Motor neuron (in vitro differentiated cells): ENCODE measurements around the gene ADAMTSL5. TPM values are rescaled to one million over a fixed set of nuclear protein-coding genes. Genes with fewer than 3 reads are reported as not detected.
A peak's percentile ranks its signal among the peaks of the same experiment; 100 is the strongest.
"Not testable (repeated sequence)": the region's sequence is repeated elsewhere in the genome, so short reads cannot be mapped to it uniquely, and the experiment has no call there.

ENCODE experiments used
- ATAC-seq, 8 experiments: fragments of 200-7000 bp; cut with Tn5 transposase; replicated peaks in 6 of 8; 2 replicates each; pipeline ENCODE4 v1.8.0; 2021; ENCODE audit warnings: mild to moderate bottlenecking in 8 of 8, moderate library complexity in 8 of 8
- H3K27ac ChIP-seq, 2 donors: fragments of 250-450 bp; sonication (Bioruptor Pico); 2 replicates each; pipeline ENCODE4 v1.9.0; 2021; ENCODE audit warnings: antibody characterized with exemption in 2 of 2, mild to moderate bottlenecking in 2 of 2, moderate library complexity in 1 of 2
- H3K4me1 ChIP-seq, 2 donors: fragments of 250-450 bp; sonication (Bioruptor Pico); replicated peaks in 1 of 2; 2 replicates each; pipeline ENCODE4 v1.6.1; 2021; ENCODE audit warnings: antibody characterized with exemption in 2 of 2, mild to moderate bottlenecking in 2 of 2, moderate library complexity in 1 of 2
- H3K4me3 ChIP-seq, 5 donors: fragments of 250-450 bp; sonication (Bioruptor Pico); 2 replicates each; pipeline ENCODE4 v1.9.0; 2021; ENCODE audit warnings: antibody characterized with exemption in 5 of 5, mild to moderate bottlenecking in 5 of 5, moderate library complexity in 4 of 5
- WGBS, 10 experiments: fragments of 450-650 bp; shearing (Covaris generic); methylation state at CpG; one replicate each; pipeline ENCODE4 v1.0.0; 2022; 5-methylcytosine and 5-hydroxymethylcytosine counted together
- in situ Hi-C, 9 experiments: fragments of 400-800 bp; cut with MboI; loops; one replicate each; pipeline ENCODE4 v1.15.0; 2021; ENCODE audit warnings: low sequenced_read_pairs in 9 of 9, low pct_unique_long_range_greater_than_20kb in 2 of 9; ENCODE audit not compliant: unreplicated experiment in 9 of 9
- total RNA-seq, 8 experiments: library from RNA; unstranded; fragments of 300-600 nt; gene quantifications; 2 replicates each; pipeline versions ENCODE4 v1.2.3 to v1.2.4, GENCODE V29; 2022

The ADAMTSL5 gene
- total RNA-seq, 8 experiments from 2014 or later, result 0.09 to 8.2 (median 1.5) TPM; not detected in 1

DNA sequence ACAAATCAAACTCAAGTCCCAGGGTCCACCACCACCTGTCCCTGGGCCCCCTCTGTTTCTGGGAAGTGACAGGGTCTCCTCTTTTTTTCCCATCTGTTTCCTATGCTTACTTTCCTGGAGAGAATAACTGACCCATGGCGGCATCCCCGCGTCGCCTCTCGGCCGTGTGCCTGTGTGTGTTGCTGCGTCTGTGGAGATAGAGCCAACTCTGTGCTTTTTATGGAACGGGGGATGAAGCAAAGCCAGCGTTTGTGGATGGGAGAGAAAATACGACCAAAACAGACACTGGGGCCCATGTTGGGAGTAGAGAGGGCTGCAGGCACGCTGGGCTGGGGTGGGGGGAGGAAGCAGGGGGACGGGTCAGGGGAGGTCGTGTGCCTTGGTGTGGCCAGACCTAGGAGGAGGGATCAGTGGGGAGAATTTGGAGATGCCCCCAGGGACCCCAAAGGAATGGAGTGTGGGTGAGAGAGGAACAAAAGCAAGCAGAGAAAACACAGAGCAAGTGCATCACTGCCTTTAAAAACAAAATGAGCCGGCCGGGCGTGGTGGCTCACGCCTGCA lies 27.6 kb upstream of the ADAMTSL5 start:
- WGBS, 10 experiments, result 0 to 60% methylated on average over 2 of the region's 17 CpGs; no CpG with 5 or more reads in 8 of the 10 experiments
- ATAC-seq, result no peak
- in situ Hi-C loops, result loop anchor here in 3 of 9 experiments (25.0 kb wide), 3 partner anchors 222 to 272 kb away; partner anchors contain the start of genes ATP8B3 (in 1 of the 3) and ONECUT3 (in 1 of the 3)
- Histone ChIP-seq H3K27ac (no peak overlapping the region), H3K4me3 (no peak overlapping the region), H3K4me1 (no peaks in the 10 kb centered on the region)

DNA sequence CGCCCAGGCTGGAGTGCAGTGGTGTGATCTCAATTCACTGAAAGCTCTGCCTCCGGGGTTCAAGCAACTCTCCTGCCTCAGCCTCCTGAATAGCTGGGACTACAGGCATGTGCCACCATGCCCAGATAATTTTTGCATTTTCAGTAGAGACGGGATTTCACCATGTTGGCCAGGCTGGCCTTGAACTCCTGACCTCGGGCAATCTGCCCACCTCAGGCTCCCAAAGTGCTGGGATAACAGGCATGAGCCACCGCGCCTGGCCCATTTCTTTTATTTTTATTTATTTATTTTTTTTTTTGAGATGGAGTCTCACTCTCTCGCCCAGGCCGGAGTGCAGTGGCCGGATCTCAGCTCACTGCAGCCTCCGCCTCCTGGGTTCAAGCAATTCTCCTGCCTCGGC lies 26.9 kb upstream of the ADAMTSL5 start:
- not testable (repeated sequence) for H3K4me3 ChIP-seq, H3K4me1 ChIP-seq, ATAC-seq, H3K27ac ChIP-seq
- in situ Hi-C loops, result loop anchor here in 3 of 9 experiments (25.0 kb wide), 3 partner anchors 223 to 273 kb away; partner anchors contain the start of genes ATP8B3 (in 1 of the 3) and ONECUT3 (in 1 of the 3)
- 76 to 100% (median 100%) methylated on average over 1 to 8 of the region's 11 CpGs; no CpG with 5 or more reads in 1 of the 10 experiments for WGBS, 10 experiments

DNA sequence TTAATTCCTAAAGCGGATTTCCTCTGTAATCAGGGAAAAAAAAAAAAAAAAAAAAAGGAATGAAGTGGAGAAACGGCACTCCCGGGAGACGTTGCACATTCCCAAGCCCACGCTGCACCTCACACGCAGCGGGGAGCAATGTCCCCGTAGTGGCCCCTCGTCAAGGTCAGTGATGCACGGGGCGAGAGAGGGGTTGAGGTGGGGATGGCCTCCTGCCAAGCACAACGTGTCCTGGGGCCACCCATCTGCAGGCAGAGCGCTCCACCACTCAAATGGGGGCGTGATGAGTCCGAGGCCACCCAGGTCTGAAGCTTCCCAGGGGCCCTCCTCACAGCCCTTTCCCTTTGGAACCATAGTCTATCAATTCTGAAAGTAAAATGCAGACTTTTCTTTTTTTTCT lies 26.2 kb upstream of the ADAMTSL5 start:
- Histone ChIP-seq H3K4me1 (no peaks in the 10 kb centered on the region), H3K27ac (no peak overlapping the region), H3K4me3 (no peak overlapping the region)
- WGBS, 10 experiments, result 0 to 67% (median 31%) methylated on average over 1 to 9 of the region's 15 CpGs; no CpG with 5 or more reads in 4 of the 10 experiments
- ATAC-seq, result no peak
- in situ Hi-C loops, result loop anchor here in 3 of 9 experiments (25.0 kb wide), 3 partner anchors 223 to 273 kb away; partner anchors contain the start of genes ATP8B3 (in 1 of the 3) and ONECUT3 (in 1 of the 3)

DNA sequence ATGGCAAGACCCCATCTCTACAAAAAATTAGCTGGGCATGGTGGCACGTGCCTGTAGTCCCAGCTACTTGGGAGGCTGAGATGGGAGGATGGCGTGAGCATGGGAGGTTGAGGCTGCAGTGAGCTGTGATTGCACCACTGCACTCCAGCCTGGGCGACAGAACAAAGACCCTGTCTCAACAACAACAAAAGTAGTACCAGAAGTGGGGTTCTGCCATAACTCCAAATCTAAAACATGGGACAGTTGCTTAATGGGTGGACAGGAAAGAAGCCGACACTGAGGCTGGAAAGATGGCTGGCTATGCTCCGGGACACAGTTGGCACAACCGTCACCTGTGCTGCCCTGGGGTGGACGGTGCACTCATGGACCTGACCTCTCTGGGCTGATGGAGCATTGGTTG lies 22.9 kb upstream of the ADAMTSL5 start:
- in situ Hi-C loops, result loop anchor here in 3 of 9 experiments (25.0 kb wide), 3 partner anchors 227 to 277 kb away; partner anchors contain the start of genes ATP8B3 (in 1 of the 3) and ONECUT3 (in 1 of the 3)

GRCh38 chr19:1534972-1535371 lies 22.2 kb upstream of the ADAMTSL5 start:
- Histone ChIP-seq H3K4me1 (no peaks in the 10 kb centered on the region), H3K27ac (no peak overlapping the region), H3K4me3 (no peak overlapping the region)
- WGBS, 10 experiments, result 67 to 85% methylated on average over 3 to 4 of the region's 14 CpGs; no CpG with 5 or more reads in 8 of the 10 experiments
- in situ Hi-C loops, result loop anchor here in 3 of 9 experiments (25.0 kb wide), 3 partner anchors 227 to 277 kb away; partner anchors contain the start of genes ATP8B3 (in 1 of the 3) and ONECUT3 (in 1 of the 3)
- peak in 1 of 8 experiments; percentile 17 for ATAC-seq

More for the DNA sequence above, 22.9 kb upstream of the ADAMTSL5 start:
- WGBS, 10 experiments, result 83 to 100% (median 100%) methylated on average over 1 to 3 of the region's 7 CpGs; no CpG with 5 or more reads in 6 of the 10 experiments
- H3K27ac ChIP-seq, H3K4me3 ChIP-seq, ATAC-seq, H3K4me1 ChIP-seq: not testable (repeated sequence)

DNA sequence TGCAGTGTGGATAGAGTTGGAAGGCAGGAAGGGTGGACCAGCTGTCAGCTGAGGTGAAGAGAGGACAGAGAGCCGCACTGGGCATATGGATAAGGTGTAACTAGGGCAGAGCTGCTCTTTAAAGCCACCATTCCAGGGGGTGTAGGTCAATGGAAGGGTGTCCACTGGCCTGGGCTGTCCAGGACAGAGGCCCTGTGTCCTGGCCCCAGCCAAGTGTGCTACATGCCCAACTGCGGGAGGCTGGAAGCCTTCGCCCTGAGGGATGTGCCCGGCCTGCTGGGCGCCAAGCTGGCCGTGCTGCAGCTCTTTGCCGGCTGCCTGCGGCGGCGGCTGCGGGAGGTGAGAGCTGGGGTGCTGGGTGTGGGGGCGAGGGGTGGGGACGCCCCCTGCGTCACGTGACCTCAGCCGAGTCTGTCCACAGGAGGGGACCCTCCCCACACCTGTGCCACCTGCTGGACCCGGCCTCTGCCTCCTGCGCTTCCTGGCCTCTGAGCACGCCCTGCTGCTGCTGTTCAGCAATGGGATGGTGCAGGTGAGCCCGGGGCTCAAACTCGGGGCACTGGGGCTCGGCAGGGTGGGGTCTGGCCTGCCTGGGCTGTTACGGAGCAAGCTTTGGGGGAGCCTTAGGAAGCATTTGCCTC lies 20.8 kb upstream of the ADAMTSL5 start:
- WGBS, 10 experiments, result 100% methylated on average over 3 of the region's 23 CpGs; no CpG with 5 or more reads in 9 of the 10 experiments
- in situ Hi-C loops, result loop anchor here in 3 of 9 experiments (25.0 kb wide), 3 partner anchors 229 to 279 kb away; partner anchors contain the start of genes ATP8B3 (in 1 of the 3) and ONECUT3 (in 1 of the 3)
- Histone ChIP-seq H3K4me1 (no peaks in the 10 kb centered on the region), H3K4me3 (no peak overlapping the region), H3K27ac (no peak overlapping the region)
- peak in 3 of 8 experiments; percentile 14 to 18 (median 15) for ATAC-seq

GRCh38 chr19:1532003-1532402 lies 19.2 kb upstream of the ADAMTSL5 start:
- ATAC-seq, result no peak
- Histone ChIP-seq H3K27ac (no peak overlapping the region), H3K4me1 (no peaks in the 10 kb centered on the region), H3K4me3 (no peak overlapping the region)
- WGBS, 10 experiments, result 10 to 100% (median 82%) methylated on average over 1 to 4 of the region's 9 CpGs; no CpG with 5 or more reads in 5 of the 10 experiments
- in situ Hi-C loops, result loop anchor here in 3 of 9 experiments (25.0 kb wide), 3 partner anchors 230 to 280 kb away; partner anchors contain the start of genes ATP8B3 (in 1 of the 3) and ONECUT3 (in 1 of the 3)

GRCh38 chr19:1531587-1531986 lies 18.8 kb upstream of the ADAMTSL5 start:
- in situ Hi-C loops, result loop anchor here in 3 of 9 experiments (25.0 kb wide), 3 partner anchors 231 to 281 kb away; partner anchors contain the start of genes ATP8B3 (in 1 of the 3) and ONECUT3 (in 1 of the 3)
- 51 to 100% (median 78%) methylated on average over 2 to 6 of the region's 11 CpGs; no CpG with 5 or more reads in 6 of the 10 experiments for WGBS, 10 experiments
- Histone ChIP-seq H3K27ac (no peak overlapping the region), H3K4me1 (no peaks in the 10 kb centered on the region), H3K4me3 (no peak overlapping the region)
- no peak for ATAC-seq

DNA sequence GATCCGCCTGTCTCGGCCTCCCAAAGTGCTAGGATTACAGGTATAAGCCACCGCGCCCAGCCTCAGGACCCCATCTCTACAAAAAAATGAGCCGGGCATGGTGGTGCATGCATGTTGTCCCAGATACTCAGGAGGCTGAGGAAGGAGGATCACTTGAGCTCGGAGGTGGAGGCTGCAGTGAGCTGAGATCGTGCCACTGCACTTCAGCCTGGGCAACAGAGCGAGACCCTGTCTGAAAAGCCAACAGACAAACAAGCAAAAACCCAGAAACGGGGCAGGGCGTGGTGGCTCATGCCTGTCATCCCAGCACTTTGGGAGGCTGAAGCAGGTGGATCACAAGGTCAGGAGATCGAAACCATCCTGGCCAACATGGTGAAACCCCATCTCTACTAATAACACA lies 18.0 kb upstream of the ADAMTSL5 start:
- not testable (repeated sequence) for ATAC-seq, H3K4me3 ChIP-seq, H3K27ac ChIP-seq, H3K4me1 ChIP-seq
- WGBS, 10 experiments, result 60 to 78% (median 62%) methylated on average over 1 to 4 of the region's 11 CpGs; no CpG with 5 or more reads in 7 of the 10 experiments
- in situ Hi-C loops, result loop anchor here in 3 of 9 experiments (25.0 kb wide), 3 partner anchors 231 to 281 kb away; partner anchors contain the start of genes ATP8B3 (in 1 of the 3) and ONECUT3 (in 1 of the 3)

DNA sequence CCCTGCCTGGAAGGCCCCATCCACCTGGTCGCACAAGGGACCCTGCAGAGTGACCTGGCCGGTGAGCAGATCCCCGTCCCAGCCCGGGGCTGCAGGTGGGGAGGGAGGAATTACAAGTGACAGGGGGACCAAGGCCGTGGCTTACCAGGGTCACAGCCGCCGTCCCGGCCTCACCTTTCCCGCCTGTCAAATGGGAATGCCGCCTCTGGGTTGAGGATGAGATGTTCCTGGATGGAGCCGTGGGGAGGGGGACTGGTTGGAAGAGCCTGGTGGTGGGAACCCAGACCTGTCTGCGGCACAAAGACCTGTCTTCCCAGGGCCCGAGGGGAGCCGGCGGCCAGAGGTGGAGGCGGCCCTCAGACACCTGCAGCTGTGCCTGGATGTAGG lies 16.6 kb upstream of the ADAMTSL5 start:
- in situ Hi-C loops, result loop anchor here in 3 of 9 experiments (25.0 kb wide), 3 partner anchors 233 to 283 kb away; partner anchors contain the start of genes ATP8B3 (in 1 of the 3) and ONECUT3 (in 1 of the 3)
- no peak overlapping the region for H3K27ac ChIP-seq
- 67 to 80% (median 70%) methylated on average over 1 to 2 of the region's 16 CpGs; no CpG with 5 or more reads in 7 of the 10 experiments for WGBS, 10 experiments
- no peak for ATAC-seq
- H3K4me1 ChIP-seq, result no peaks in the 10 kb centered on the region
- H3K4me3 ChIP-seq, result no peak overlapping the region

DNA sequence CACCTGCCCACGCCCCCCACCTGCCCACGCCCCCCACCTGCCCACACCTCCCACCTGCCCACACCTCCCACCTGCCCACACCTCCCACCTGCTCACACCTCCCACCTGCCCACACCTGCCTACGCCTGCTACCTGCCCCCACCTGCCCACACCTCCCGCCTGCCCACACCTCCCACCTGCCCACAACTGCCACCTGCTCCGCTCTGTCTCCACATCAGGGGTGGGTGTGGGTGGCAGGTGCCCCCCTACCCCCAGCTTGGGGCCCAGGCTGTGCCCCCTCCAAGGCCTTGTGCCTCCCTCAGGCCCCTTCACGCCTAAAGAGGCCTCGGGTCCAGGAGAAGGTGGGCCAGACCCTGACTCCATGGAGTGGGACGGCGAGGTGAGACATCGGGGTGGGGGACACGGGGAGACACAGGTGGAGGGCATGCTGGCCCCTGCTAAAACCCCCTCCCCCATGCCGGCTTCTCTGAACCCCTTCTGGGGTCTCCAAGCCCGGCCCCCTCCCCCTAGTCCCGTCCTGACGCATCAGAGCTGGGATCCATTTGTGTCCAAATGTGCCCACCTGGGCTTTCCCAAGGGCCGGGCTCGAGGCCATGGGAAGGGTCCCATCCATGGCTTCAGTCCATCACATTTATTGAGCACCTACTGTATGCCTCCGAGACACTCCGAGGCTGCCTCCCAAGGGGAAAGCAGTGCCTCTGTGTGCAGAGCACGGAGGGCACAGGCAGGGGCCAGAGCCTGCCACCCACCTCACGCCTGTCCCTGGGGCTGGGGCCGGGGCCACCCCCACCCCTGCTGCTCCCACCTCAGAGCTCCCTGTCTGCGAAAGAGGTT lies 16.0 kb upstream of the ADAMTSL5 start:
- 47% methylated on average over 3 of the region's 23 CpGs; no CpG with 5 or more reads in 9 of the 10 experiments for WGBS, 10 experiments
- Histone ChIP-seq H3K4me1 (no peaks in the 10 kb centered on the region), H3K27ac (no peak overlapping the region), H3K4me3 (no peak overlapping the region)
- no peak for ATAC-seq
- in situ Hi-C loops, result loop anchor here in 3 of 9 experiments (25.0 kb wide), 3 partner anchors 233 to 283 kb away; partner anchors contain the start of genes ATP8B3 (in 1 of the 3) and ONECUT3 (in 1 of the 3)
